DOHH2 (cell line): ENCODE results near the gene PPP4R4.
"Not testable (repeated sequence)": the region's sequence is repeated elsewhere in the genome, so short reads cannot be mapped to it uniquely, and the experiment has no call there.

ENCODE experiments used
- H3F3A ChIP-seq: fragments of 200-600 bp; sonication (generic), shearing (Covaris generic); 2 replicates; pipeline ENCODE4 v1.6.0; 2016; ENCODE audit warnings: antibody characterized with exemption, mild to moderate bottlenecking; ENCODE audit not compliant: control insufficient read depth, insufficient read depth
- H3K27ac ChIP-seq: fragments of 200-600 bp; sonication (generic); 2 replicates; pipeline ENCODE4 v1.5.1; 2014; ENCODE audit warnings: low read depth, mild to moderate bottlenecking, low read length, moderate library complexity
- H3K27me3 ChIP-seq: fragments of 200-600 bp; sonication (generic); 2 replicates; pipeline ENCODE4 v1.6.1; 2014; ENCODE audit warnings: mild to moderate bottlenecking, low read length, mixed read lengths; ENCODE audit not compliant: control insufficient read depth
- H3K36me3 ChIP-seq: fragments of 200-600 bp; sonication (generic); 2 replicates; pipeline ENCODE4 v1.6.1; 2014; ENCODE audit warnings: mild to moderate bottlenecking, low read length, moderate library complexity, mixed read lengths; ENCODE audit not compliant: control insufficient read depth
- H3K4me1 ChIP-seq: fragments of 200-600 bp; sonication (generic); 2 replicates; pipeline ENCODE4 v1.6.1; 2014; ENCODE audit warnings: mild to moderate bottlenecking, low read length, mixed read lengths; ENCODE audit not compliant: control insufficient read depth
- H3K4me2 ChIP-seq: fragments of 200-600 bp; sonication (generic); 2 replicates; pipeline ENCODE4 v1.6.0; 2014; ENCODE audit warnings: mild to moderate bottlenecking, low read length, moderate library complexity
- H3K4me3 ChIP-seq: fragments of 200-600 bp; sonication (generic); 2 replicates; pipeline ENCODE4 v1.5.1; 2014; ENCODE audit warnings: mild to moderate bottlenecking, low read length, mixed read lengths
- H3K79me2 ChIP-seq: fragments of 200-600 bp; sonication (generic); 2 replicates; pipeline ENCODE4 v1.6.1; 2014; ENCODE audit warnings: mild to moderate bottlenecking, low read length, mixed read lengths; ENCODE audit not compliant: control insufficient read depth
- H3K9me2 ChIP-seq: fragments of 200-600 bp; sonication (generic); replicated peaks from 2 replicates; pipeline ENCODE4 v1.6.1; 2014; ENCODE audit warnings: mild to moderate bottlenecking, low read length, mixed read lengths; ENCODE audit not compliant: control insufficient read depth
- H3K9me3 ChIP-seq: fragments of 200-600 bp; sonication (generic); 2 replicates; pipeline ENCODE4 v1.6.1; 2014; ENCODE audit warnings: antibody characterized with exemption, low read length, mixed read lengths; ENCODE audit not compliant: control insufficient read depth, insufficient read depth
- H4K20me1 ChIP-seq: fragments of 200-600 bp; sonication (generic); 2 replicates; pipeline ENCODE4 v1.6.0; 2014; ENCODE audit warnings: low read depth, mild to moderate bottlenecking, antibody characterized with exemption, low read length, moderate library complexity; ENCODE audit not compliant: control insufficient read depth, insufficient read depth
- CTCF ChIP-seq: fragments of 200-600 bp; sonication (generic); IDR thresholded peaks from one replicate; pipeline ENCODE4 v1.5.1; 2014; ENCODE audit warnings: antibody characterized with exemption, mild to moderate bottlenecking, low read depth, low read length; ENCODE audit not compliant: poor library complexity, severe bottlenecking
- EZH2phosphoT487 ChIP-seq: fragments of 200-600 bp; sonication (generic); IDR thresholded peaks from 2 replicates; pipeline ENCODE4 v1.6.1; 2017; ENCODE audit warnings: borderline replicate concordance, mild to moderate bottlenecking, antibody characterized with exemption, low read length, moderate library complexity, mixed read lengths

Gene PPP4R4

GRCh38 chr14:94237983-94238382 is 63.9 kb downstream of the PPP4R4 start:
- Histone ChIP-seq H3K79me2 (no peaks in the 10 kb centered on the region), H3K36me3 (no peaks in the 10 kb centered on the region), H3K4me2 (no peak overlapping the region), H3K4me3 (no peak overlapping the region), H3K27me3 (no peaks in the 10 kb centered on the region; the same call in 1 of the 2 replicates), H3K4me1 (no peaks in the 10 kb centered on the region), H3K9me2 (no peaks in the 10 kb centered on the region), H3K27ac (no peak overlapping the region), H4K20me1 (no peaks in the 10 kb centered on the region), H3F3A (no peaks in the 10 kb centered on the region), H3K9me3 (no peaks in the 10 kb centered on the region)
- TF ChIP-seq EZH2phosphoT487: no peak
- TF ChIP-seq CTCF: no peak

GRCh38 chr14:94239406-94239805 is 65.3 kb downstream of the PPP4R4 start:
- no peaks in the 10 kb centered on the region for H3K79me2 ChIP-seq
- TF ChIP-seq CTCF: no peak
- TF ChIP-seq EZH2phosphoT487: no peak
- H3K36me3 ChIP-seq: no peaks in the 10 kb centered on the region

DNA sequence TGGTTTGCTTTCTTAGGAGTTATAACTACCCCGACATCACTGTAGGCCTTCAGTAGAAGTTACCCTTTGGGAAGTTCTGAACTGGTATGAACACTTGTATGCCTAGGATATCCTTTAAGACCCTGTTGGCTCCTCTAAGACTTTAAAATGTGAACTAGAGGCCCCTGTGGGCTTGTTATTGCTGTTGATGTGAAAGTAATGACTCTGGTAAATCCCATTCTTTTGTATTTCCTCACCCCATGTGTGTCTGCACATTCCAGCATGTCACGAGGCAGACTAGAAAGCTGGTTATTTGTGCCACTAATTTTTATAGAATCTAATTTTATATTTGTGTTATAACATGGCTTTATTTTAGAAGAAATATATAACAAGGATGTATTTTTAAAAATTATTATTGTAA is 70.1 kb downstream of the PPP4R4 start:
- no peaks in the 10 kb centered on the region for H3K36me3 ChIP-seq
- TF ChIP-seq CTCF (no peak), EZH2phosphoT487 (no peak)
- no peaks in the 10 kb centered on the region for H3K9me3 ChIP-seq
- no peaks in the 10 kb centered on the region for H3K79me2 ChIP-seq
- no peak overlapping the region for H3K27ac ChIP-seq
- no peak overlapping the region for H3K4me3 ChIP-seq
- no peaks in the 10 kb centered on the region for H4K20me1 ChIP-seq
- no peaks in the 10 kb centered on the region for H3F3A ChIP-seq
- no peak overlapping the region for H3K4me2 ChIP-seq
- H3K4me1 ChIP-seq: no peaks in the 10 kb centered on the region
- no peaks in the 10 kb centered on the region for H3K9me2 ChIP-seq
- peaks cover 7% of the 10 kb centered on the region; the same call in 1 of the 2 replicates for H3K27me3 ChIP-seq

More at GRCh38 chr14:94239406-94239805, 65.3 kb downstream of the PPP4R4 start:
- Histone ChIP-seq H3K9me2 (no peaks in the 10 kb centered on the region), H3F3A (no peaks in the 10 kb centered on the region), H3K27ac (no peak overlapping the region), H3K4me3 (no peak overlapping the region), H3K4me1 (no peaks in the 10 kb centered on the region), H3K9me3 (no peaks in the 10 kb centered on the region), H3K4me2 (no peak overlapping the region), H3K27me3 (no peaks in the 10 kb centered on the region; the same call in 1 of the 2 replicates), H4K20me1 (no peaks in the 10 kb centered on the region)

DNA sequence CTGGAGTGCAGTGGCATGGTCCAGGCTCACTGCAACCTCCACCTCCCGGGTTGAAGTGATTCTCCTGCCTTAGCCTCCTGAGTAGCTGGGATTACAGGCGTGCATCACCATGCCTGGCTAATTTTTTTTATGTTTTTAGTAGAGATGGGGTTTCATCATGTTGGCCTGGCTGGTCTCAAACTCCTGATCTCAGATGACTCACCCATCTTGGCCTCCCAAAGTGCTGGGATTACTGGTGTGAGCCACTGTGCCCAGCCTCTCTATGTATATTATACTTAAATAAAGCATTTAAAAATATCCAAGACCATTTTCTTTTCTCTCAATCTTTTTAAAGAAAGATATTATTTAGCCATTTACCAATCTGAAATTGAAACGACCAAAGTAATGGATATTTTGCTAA is 90.1 kb downstream of the PPP4R4 start:
- H4K20me1 ChIP-seq, H3K4me3 ChIP-seq, H3K4me1 ChIP-seq, H3K27me3 ChIP-seq, H3F3A ChIP-seq, H3K9me3 ChIP-seq, H3K79me2 ChIP-seq, H3K27ac ChIP-seq, H3K4me2 ChIP-seq, H3K9me2 ChIP-seq, H3K36me3 ChIP-seq: not testable (repeated sequence)
